Suprapubic skin (tissue), 3 donors: ENCODE results near the gene PMEPA1.

ENCODE experiments used
- POLR2AphosphoS5 ChIP-seq, 3 donors: sonication (generic); formaldehyde crosslinking; IDR thresholded peaks; one replicate each; pipeline ENCODE4 v1.6.1; 2017; ENCODE audit warnings: antibody characterized with exemption in 3 of 3
- TF ChIP-seq, protein P1 (sequence below), 2 donors: fragments of 200-600 bp in 1 of 2; fragments of 450-650 bp in 1 of 2; sonication (generic) in 1 of 2; IDR thresholded peaks; one replicate each; pipeline ENCODE4 v1.5.1; 2016 to 2019; ENCODE audit warnings: antibody characterized with exemption in 2 of 2, mild to moderate bottlenecking in 1 of 2, moderate library complexity in 1 of 2

DNA sequence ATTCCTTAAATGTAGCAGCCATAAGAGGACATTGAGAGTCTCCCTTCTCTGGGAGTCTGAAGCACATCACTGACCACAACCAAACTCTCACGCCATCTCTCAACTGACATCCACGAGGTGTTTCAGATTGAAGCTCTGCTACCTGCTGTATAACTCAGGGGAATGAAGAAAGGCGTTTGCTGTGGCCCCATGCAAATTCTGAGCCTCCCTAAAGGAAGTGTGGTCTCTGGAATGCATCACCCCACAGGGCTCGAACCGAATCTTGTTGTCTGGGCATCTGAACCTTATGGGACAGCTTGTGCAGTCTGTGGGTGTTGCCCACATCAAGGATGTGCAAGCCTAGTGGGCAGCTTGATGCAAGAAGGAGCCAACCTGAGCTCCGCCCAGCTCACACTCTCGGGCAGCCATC is 10.9 kb downstream of the PMEPA1 start:
- no peak for TF ChIP-seq POLR2AphosphoS5 (IDR thresholded peaks at IDR 0.05)
- TF ChIP-seq, protein P1, sequence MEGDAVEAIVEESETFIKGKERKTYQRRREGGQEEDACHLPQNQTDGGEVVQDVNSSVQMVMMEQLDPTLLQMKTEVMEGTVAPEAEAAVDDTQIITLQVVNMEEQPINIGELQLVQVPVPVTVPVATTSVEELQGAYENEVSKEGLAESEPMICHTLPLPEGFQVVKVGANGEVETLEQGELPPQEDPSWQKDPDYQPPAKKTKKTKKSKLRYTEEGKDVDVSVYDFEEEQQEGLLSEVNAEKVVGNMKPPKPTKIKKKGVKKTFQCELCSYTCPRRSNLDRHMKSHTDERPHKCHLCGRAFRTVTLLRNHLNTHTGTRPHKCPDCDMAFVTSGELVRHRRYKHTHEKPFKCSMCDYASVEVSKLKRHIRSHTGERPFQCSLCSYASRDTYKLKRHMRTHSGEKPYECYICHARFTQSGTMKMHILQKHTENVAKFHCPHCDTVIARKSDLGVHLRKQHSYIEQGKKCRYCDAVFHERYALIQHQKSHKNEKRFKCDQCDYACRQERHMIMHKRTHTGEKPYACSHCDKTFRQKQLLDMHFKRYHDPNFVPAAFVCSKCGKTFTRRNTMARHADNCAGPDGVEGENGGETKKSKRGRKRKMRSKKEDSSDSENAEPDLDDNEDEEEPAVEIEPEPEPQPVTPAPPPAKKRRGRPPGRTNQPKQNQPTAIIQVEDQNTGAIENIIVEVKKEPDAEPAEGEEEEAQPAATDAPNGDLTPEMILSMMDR (IDR thresholded peaks at IDR 0.05) = no peak
